ENCODE results near the gene PRKG1. TPM values are rescaled to one million over a fixed set of nuclear protein-coding genes. Genes with fewer than 3 reads are reported as not detected.

The PRKG1 gene
- total and polyA plus RNA-seq, 4 donors: 0.46 to 5.1 (median 1.5) TPM

DNA sequence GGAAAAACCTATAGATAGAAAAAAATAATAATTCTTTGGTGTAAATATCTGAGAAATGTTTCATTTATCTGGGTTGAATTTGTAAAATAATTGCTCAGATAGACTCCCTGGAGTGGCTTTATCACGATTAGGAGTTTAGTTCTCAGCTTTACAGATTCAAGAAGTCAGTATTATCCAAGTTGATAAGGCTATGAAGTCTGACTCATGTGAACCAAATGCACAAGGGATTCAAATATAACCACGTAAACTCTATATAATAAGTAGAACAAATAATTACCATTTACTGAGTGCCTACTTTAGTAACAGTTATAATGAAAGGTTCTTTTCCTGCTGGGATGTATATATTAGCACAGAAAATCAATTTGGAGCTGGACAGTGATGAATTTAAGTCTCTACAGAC is 290.4 kb downstream of the PRKG1 start:
- Histone ChIP-seq H3K27ac (ENCODE audit: low read depth in 1 of 2, low read length in 2 of 2) (no peak overlapping the region), H3K27me3 (ENCODE audit: control insufficient read depth in 4 of 4, insufficient read depth in 4 of 4, low read length in 3 of 4) (peaks cover 0 to 4% (median 0%) of the 10 kb centered on the region in 4 donors), H3K36me3 (ENCODE audit: control insufficient read depth in 4 of 4, insufficient read depth in 3 of 4, low read depth in 1 of 4, low read length in 3 of 4) (no peaks in the 10 kb centered on the region), H3K4me3 (ENCODE audit: low read depth in 1 of 3, low read length in 3 of 3) (no peak overlapping the region), H3K9me3 (ENCODE audit: control insufficient read depth in 4 of 4, low read length in 3 of 4) (no peaks in the 10 kb centered on the region), H3K4me1 (ENCODE audit: control insufficient read depth in 4 of 4, insufficient read depth in 4 of 4, low read length in 3 of 4) (no peaks in the 10 kb centered on the region), H3K9ac (ENCODE audit: low read depth in 1 of 2, low read length in 2 of 2) (no peak overlapping the region)
- DNase-seq (ENCODE audit: low spot score): no peak
- 64% methylated on average over 2 of the region's 2 CpGs for WGBS
- TF ChIP-seq HNF4G (IDR thresholded peaks at IDR 0.05) (no peak), RXRA (IDR thresholded peaks at IDR 0.05) (no peak), RAD21 (IDR thresholded peaks at IDR 0.05) (no peak), SP1 (IDR thresholded peaks at IDR 0.05) (no peak), FOXA1 (IDR thresholded peaks at IDR 0.05) (no peak), YY1 (IDR thresholded peaks at IDR 0.05) (no peak), GABPA (IDR thresholded peaks at IDR 0.05 in 1 of 2, conservative IDR thresholded peaks at IDR 0.05 in 1 of 2) (no peak), NR2F2 (IDR thresholded peaks at IDR 0.05) (no peak), TAF1 (conservative IDR thresholded peaks at IDR 0.05) (no peak), JUND (IDR thresholded peaks at IDR 0.05) (no peak), FOXA2 (IDR thresholded peaks at IDR 0.05) (no peak), EGR1 (IDR thresholded peaks at IDR 0.05; ENCODE audit: low read depth in 2 of 2) (no peak), HNF4A (conservative IDR thresholded peaks at IDR 0.05) (no peak)
- TF ChIP-seq, protein P1, sequence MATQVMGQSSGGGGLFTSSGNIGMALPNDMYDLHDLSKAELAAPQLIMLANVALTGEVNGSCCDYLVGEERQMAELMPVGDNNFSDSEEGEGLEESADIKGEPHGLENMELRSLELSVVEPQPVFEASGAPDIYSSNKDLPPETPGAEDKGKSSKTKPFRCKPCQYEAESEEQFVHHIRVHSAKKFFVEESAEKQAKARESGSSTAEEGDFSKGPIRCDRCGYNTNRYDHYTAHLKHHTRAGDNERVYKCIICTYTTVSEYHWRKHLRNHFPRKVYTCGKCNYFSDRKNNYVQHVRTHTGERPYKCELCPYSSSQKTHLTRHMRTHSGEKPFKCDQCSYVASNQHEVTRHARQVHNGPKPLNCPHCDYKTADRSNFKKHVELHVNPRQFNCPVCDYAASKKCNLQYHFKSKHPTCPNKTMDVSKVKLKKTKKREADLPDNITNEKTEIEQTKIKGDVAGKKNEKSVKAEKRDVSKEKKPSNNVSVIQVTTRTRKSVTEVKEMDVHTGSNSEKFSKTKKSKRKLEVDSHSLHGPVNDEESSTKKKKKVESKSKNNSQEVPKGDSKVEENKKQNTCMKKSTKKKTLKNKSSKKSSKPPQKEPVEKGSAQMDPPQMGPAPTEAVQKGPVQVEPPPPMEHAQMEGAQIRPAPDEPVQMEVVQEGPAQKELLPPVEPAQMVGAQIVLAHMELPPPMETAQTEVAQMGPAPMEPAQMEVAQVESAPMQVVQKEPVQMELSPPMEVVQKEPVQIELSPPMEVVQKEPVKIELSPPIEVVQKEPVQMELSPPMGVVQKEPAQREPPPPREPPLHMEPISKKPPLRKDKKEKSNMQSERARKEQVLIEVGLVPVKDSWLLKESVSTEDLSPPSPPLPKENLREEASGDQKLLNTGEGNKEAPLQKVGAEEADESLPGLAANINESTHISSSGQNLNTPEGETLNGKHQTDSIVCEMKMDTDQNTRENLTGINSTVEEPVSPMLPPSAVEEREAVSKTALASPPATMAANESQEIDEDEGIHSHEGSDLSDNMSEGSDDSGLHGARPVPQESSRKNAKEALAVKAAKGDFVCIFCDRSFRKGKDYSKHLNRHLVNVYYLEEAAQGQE (IDR thresholded peaks at IDR 0.05): no peak
- TF ChIP-seq, protein P2, sequence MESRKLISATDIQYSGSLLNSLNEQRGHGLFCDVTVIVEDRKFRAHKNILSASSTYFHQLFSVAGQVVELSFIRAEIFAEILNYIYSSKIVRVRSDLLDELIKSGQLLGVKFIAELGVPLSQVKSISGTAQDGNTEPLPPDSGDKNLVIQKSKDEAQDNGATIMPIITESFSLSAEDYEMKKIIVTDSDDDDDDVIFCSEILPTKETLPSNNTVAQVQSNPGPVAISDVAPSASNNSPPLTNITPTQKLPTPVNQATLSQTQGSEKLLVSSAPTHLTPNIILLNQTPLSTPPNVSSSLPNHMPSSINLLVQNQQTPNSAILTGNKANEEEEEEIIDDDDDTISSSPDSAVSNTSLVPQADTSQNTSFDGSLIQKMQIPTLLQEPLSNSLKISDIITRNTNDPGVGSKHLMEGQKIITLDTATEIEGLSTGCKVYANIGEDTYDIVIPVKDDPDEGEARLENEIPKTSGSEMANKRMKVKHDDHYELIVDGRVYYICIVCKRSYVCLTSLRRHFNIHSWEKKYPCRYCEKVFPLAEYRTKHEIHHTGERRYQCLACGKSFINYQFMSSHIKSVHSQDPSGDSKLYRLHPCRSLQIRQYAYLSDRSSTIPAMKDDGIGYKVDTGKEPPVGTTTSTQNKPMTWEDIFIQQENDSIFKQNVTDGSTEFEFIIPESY (IDR thresholded peaks at IDR 0.05): no peak
- TF ChIP-seq, protein P3, sequence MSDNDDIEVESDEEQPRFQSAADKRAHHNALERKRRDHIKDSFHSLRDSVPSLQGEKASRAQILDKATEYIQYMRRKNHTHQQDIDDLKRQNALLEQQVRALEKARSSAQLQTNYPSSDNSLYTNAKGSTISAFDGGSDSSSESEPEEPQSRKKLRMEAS (IDR thresholded peaks at IDR 0.05): no peak
- TF ChIP-seq, protein P4, sequence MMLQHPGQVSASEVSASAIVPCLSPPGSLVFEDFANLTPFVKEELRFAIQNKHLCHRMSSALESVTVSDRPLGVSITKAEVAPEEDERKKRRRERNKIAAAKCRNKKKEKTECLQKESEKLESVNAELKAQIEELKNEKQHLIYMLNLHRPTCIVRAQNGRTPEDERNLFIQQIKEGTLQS (IDR thresholded peaks at IDR 0.05): no peak
- TF ChIP-seq, protein P5, sequence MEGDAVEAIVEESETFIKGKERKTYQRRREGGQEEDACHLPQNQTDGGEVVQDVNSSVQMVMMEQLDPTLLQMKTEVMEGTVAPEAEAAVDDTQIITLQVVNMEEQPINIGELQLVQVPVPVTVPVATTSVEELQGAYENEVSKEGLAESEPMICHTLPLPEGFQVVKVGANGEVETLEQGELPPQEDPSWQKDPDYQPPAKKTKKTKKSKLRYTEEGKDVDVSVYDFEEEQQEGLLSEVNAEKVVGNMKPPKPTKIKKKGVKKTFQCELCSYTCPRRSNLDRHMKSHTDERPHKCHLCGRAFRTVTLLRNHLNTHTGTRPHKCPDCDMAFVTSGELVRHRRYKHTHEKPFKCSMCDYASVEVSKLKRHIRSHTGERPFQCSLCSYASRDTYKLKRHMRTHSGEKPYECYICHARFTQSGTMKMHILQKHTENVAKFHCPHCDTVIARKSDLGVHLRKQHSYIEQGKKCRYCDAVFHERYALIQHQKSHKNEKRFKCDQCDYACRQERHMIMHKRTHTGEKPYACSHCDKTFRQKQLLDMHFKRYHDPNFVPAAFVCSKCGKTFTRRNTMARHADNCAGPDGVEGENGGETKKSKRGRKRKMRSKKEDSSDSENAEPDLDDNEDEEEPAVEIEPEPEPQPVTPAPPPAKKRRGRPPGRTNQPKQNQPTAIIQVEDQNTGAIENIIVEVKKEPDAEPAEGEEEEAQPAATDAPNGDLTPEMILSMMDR (IDR thresholded peaks at IDR 0.05; ENCODE audit: low read depth, low read length, missing input control): no peak
